Measurements from ENCODE around the gene RPS6KA5.

DNA sequence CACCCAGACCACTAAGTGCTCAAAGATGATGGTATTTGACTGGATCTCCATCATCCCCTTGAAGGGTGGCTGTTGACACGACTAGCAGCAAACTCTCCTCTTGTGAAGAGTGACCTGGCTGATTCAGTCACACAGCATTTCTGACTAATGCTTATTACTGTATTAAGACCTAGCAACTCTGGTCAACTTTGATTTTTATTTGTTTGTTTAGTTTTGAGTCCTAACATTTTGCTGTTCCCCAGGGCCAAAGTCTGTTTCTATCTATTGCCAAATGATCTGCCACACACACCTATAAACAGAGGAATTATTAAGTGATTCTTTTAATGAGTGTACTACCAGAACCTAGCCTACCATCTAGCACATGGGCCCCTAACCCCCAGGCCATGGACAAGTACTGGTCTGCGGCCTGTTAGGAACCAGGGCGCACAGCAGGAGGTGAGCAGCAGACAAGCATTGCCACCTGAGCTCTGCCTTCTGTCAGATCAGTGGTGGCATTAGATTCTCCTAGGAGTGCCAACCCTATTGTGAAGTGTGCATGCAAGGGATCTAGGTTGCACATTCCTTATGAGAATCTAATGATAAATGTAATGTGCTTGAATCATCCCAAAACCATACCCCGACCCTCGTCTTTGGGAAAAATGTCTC is 120.0 kb downstream of the RPS6KA5 start:
- TF ChIP-seq, protein P1, sequence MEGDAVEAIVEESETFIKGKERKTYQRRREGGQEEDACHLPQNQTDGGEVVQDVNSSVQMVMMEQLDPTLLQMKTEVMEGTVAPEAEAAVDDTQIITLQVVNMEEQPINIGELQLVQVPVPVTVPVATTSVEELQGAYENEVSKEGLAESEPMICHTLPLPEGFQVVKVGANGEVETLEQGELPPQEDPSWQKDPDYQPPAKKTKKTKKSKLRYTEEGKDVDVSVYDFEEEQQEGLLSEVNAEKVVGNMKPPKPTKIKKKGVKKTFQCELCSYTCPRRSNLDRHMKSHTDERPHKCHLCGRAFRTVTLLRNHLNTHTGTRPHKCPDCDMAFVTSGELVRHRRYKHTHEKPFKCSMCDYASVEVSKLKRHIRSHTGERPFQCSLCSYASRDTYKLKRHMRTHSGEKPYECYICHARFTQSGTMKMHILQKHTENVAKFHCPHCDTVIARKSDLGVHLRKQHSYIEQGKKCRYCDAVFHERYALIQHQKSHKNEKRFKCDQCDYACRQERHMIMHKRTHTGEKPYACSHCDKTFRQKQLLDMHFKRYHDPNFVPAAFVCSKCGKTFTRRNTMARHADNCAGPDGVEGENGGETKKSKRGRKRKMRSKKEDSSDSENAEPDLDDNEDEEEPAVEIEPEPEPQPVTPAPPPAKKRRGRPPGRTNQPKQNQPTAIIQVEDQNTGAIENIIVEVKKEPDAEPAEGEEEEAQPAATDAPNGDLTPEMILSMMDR (IDR thresholded peaks at IDR 0.05) = no peak
- TF ChIP-seq EZH2 (IDR thresholded peaks at IDR 0.05; ENCODE audit: borderline replicate concordance, insufficient read depth, low read depth, low read length, poor library complexity, severe bottlenecking) = no peak
